ENCODE measurements around the gene SMIM3. TPM values are rescaled to one million over a fixed set of nuclear protein-coding genes. Genes with fewer than 3 reads are reported as not detected.
A peak's percentile ranks its signal among the peaks of the same experiment; 100 is the strongest.
"Not testable (repeated sequence)": the region's sequence is repeated elsewhere in the genome, so short reads cannot be mapped to it uniquely, and the experiment has no call there.

SMIM3 gene
- total and polyA plus RNA-seq, 8 donors, result 14.0 to 20.1 (median 16.7) TPM

GRCh38 chr5:150804388-150804787, 25.8 kb downstream of the SMIM3 start:
- DNase-seq, result no peak
- no peaks in the 10 kb centered on the region for H3K27me3 ChIP-seq
- H3K36me3 ChIP-seq, result no peaks in the 10 kb centered on the region
- no peak for ATAC-seq
- TF ChIP-seq, protein P1, sequence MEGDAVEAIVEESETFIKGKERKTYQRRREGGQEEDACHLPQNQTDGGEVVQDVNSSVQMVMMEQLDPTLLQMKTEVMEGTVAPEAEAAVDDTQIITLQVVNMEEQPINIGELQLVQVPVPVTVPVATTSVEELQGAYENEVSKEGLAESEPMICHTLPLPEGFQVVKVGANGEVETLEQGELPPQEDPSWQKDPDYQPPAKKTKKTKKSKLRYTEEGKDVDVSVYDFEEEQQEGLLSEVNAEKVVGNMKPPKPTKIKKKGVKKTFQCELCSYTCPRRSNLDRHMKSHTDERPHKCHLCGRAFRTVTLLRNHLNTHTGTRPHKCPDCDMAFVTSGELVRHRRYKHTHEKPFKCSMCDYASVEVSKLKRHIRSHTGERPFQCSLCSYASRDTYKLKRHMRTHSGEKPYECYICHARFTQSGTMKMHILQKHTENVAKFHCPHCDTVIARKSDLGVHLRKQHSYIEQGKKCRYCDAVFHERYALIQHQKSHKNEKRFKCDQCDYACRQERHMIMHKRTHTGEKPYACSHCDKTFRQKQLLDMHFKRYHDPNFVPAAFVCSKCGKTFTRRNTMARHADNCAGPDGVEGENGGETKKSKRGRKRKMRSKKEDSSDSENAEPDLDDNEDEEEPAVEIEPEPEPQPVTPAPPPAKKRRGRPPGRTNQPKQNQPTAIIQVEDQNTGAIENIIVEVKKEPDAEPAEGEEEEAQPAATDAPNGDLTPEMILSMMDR (IDR thresholded peaks at IDR 0.05), result no peak
- no peak overlapping the region for H3K4me3 ChIP-seq
- intact Hi-C loops (cut with DNase I), result loop anchor here in 1 of 2 donors (10.0 kb wide), 1 partner anchor 180 kb away; no protein-coding TSS in a partner anchor
- no peaks in the 10 kb centered on the region for H3K9me3 ChIP-seq
- H3K27ac ChIP-seq, result no peak overlapping the region
- peaks cover 5 to 15% of the 10 kb centered on the region in 2 donors for H3K4me1 ChIP-seq

GRCh38 chr5:150809363-150809762, 30.8 kb downstream of the SMIM3 start:
- H3K9me3 ChIP-seq, result no peaks in the 10 kb centered on the region
- no peaks in the 10 kb centered on the region for H3K27me3 ChIP-seq
- H3K4me3 ChIP-seq, result no peak overlapping the region
- H3K4me1 ChIP-seq, result no peaks in the 10 kb centered on the region
- H3K36me3 ChIP-seq, result no peaks in the 10 kb centered on the region
- no peak overlapping the region for H3K27ac ChIP-seq
- TF ChIP-seq, protein P1 (IDR thresholded peaks at IDR 0.05), result no peak
- intact Hi-C loops (cut with DNase I), result loop anchor here in 1 of 2 donors (10.0 kb wide), 1 partner anchor 175 kb away; no protein-coding TSS in a partner anchor
- DNase-seq, result no peak
- peak; percentile 53 for ATAC-seq

DNA sequence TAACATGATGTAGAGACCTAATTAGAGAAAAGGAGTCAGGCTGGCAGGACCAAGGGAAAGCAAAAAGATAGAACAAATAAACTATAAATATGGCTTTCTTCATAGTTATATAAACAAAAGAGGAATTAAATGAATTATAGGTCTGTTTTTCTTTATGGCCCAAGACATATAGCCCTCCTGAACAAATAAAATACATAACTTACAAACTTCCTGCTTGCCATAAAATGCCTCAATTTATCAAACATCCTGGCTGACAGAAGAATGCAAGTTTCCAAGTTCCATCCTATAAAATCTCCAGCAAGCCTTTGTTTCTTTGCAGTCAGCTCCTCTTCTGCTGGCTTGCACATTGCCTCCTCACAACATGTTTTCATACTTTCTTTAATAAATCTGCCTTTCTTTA, 36.5 kb downstream of the SMIM3 start:
- Histone ChIP-seq H3K36me3 (no peaks in the 10 kb centered on the region), H3K4me3 (no peak overlapping the region), H3K4me1 (no peaks in the 10 kb centered on the region), H3K27ac (no peak overlapping the region), H3K9me3 (peaks cover 0 to 23% of the 10 kb centered on the region in 2 donors), H3K27me3 (no peaks in the 10 kb centered on the region)
- DNase-seq, result no peak
- TF ChIP-seq, protein P1 (IDR thresholded peaks at IDR 0.05), result no peak
- ATAC-seq, result no peak
- intact Hi-C loops (cut with DNase I), result no loop called here

GRCh38 chr5:150816946-150817345, 38.4 kb downstream of the SMIM3 start:
- TF ChIP-seq, protein P1 (IDR thresholded peaks at IDR 0.05), result no peak
- intact Hi-C loops (cut with DNase I), result no loop called here

GRCh38 chr5:150829744-150830143, 51.2 kb downstream of the SMIM3 start:
- H3K9me3 ChIP-seq, result peaks cover 0 to 38% of the 10 kb centered on the region in 2 donors
- H3K27me3 ChIP-seq, result no peaks in the 10 kb centered on the region
- no peak overlapping the region for H3K27ac ChIP-seq
- intact Hi-C loops (cut with DNase I), result no loop called here
- no peak for ATAC-seq
- no peak overlapping the region for H3K4me3 ChIP-seq
- TF ChIP-seq, protein P1 (IDR thresholded peaks at IDR 0.05), result no peak
- H3K36me3 ChIP-seq, result no peaks in the 10 kb centered on the region
- no peaks in the 10 kb centered on the region for H3K4me1 ChIP-seq
- no peak for DNase-seq

More at GRCh38 chr5:150816946-150817345, 38.4 kb downstream of the SMIM3 start:
- H3K4me1 ChIP-seq, result no peaks in the 10 kb centered on the region
- no peak overlapping the region for H3K27ac ChIP-seq
- no peak overlapping the region for H3K4me3 ChIP-seq
- no peaks in the 10 kb centered on the region for H3K36me3 ChIP-seq
- no peak for DNase-seq
- no peaks in the 10 kb centered on the region for H3K27me3 ChIP-seq
- ATAC-seq, result no peak
- peaks cover 0 to 26% of the 10 kb centered on the region in 2 donors for H3K9me3 ChIP-seq

DNA sequence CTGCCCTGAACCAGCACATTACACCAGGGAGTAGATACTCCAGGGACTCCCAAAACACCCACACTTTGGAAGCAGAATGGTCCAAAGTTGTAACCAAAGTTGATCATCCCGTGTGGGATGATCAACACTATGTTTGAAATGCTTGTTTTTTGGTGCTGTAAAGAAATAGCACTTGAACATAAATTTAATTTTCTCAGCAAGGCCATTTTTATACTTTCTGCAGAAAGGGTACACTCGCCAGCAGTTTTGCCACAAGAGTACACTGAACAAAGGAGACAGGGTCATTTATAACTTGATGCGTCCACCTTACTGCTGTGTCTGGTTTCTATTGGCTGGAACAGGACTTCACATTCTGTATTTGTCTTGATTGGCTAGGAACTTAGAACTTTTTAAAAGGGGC, 53.3 kb downstream of the SMIM3 start:
- H3K27ac ChIP-seq; ATAC-seq; DNase-seq; intact Hi-C loops (cut with DNase I); H3K4me1 ChIP-seq; H3K27me3 ChIP-seq; H3K4me3 ChIP-seq; H3K36me3 ChIP-seq: not testable (repeated sequence)
- H3K9me3 ChIP-seq, result peaks cover 0 to 38% of the 10 kb centered on the region in 2 donors

Measured in left lung (tissue), 10 donors.